AG09309 (cell line): ENCODE data around the gene TSHZ2.

Source experiments
- DNase-seq: peaks from one replicate; pipeline ENCODE4 v3.0.0-alpha.2; 2010; ENCODE audit warnings: low read depth
- H3K4me3 ChIP-seq: 2 replicates; pipeline ENCODE4 v1.5.1; 2011; ENCODE audit warnings: mild to moderate bottlenecking, low read depth, low read length, moderate library complexity; ENCODE audit not compliant: control insufficient read depth
- TF ChIP-seq, protein P1 (sequence below): IDR thresholded peaks from 2 replicates; pipeline ENCODE4 v1.5.1; 2011; ENCODE audit warnings: mild to moderate bottlenecking, low read depth, low read length, inconsistent platforms; ENCODE audit not compliant: insufficient read depth, control insufficient read depth; ENCODE audit errors: missing control alignments

Gene TSHZ2

GRCh38 chr20:53270792-53271375 lies 298.7 kb downstream of the TSHZ2 start:
- TF ChIP-seq, protein P1, sequence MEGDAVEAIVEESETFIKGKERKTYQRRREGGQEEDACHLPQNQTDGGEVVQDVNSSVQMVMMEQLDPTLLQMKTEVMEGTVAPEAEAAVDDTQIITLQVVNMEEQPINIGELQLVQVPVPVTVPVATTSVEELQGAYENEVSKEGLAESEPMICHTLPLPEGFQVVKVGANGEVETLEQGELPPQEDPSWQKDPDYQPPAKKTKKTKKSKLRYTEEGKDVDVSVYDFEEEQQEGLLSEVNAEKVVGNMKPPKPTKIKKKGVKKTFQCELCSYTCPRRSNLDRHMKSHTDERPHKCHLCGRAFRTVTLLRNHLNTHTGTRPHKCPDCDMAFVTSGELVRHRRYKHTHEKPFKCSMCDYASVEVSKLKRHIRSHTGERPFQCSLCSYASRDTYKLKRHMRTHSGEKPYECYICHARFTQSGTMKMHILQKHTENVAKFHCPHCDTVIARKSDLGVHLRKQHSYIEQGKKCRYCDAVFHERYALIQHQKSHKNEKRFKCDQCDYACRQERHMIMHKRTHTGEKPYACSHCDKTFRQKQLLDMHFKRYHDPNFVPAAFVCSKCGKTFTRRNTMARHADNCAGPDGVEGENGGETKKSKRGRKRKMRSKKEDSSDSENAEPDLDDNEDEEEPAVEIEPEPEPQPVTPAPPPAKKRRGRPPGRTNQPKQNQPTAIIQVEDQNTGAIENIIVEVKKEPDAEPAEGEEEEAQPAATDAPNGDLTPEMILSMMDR = no peak
- DNase-seq = no peak
- no peak overlapping the region for H3K4me3 ChIP-seq

- no peak for DNase-seq
These were observed 302.2 kb downstream of the TSHZ2 start for GRCh38 chr20:53274365-53274764.

DNA sequence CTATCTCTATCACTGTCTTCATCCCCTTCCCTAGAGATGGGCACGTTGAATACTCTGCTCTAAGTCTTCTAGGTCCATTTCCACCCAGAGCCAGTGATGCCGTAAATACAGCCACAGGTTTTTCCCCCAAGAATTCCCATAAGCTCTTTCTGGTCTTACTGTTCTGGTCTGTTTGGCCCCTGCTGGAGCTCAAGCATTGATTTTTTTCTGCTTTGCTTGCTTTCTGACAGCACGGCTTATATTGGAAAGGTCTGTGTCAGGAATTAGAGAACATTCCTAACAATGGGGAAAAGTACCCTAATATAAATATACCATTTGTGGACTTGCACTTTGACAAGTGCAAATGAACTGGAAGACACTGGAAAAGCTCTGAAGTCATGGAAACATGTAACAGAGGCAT lies 302.6 kb downstream of the TSHZ2 start:
- TF ChIP-seq, protein P1 = no peak
- H3K4me3 ChIP-seq = no peak overlapping the region
- no peak for DNase-seq

More at GRCh38 chr20:53274365-53274764, 302.2 kb downstream of the TSHZ2 start:
- TF ChIP-seq, protein P1 = no peak
- no peak overlapping the region for H3K4me3 ChIP-seq

DNA sequence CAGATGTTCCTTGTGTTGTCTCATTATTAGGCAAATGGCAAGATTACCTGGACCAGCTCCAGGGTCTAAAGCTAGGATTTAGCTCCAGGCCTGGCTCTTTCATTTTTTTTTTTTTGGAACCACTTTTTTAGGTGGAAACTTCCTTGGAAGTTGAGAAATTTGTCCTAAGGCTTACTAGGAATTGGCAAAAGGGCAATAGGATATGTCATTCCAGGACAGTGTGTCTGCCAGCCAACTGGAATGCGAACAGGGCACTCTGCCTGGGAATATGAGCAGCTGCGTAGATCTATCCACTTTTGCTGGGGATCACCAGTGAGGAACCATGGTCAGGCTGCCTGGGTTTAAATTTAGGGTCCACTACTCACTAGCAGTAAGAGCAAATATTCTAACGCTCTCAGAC lies 304.0 kb downstream of the TSHZ2 start:
- no peak for DNase-seq
- H3K4me3 ChIP-seq = no peak overlapping the region
- TF ChIP-seq, protein P1 = no peak

- H3K4me3 ChIP-seq = no peak overlapping the region
- no peak for DNase-seq
- TF ChIP-seq, protein P1 = no peak
These were observed 306.4 kb downstream of the TSHZ2 start for GRCh38 chr20:53278555-53278954.

DNA sequence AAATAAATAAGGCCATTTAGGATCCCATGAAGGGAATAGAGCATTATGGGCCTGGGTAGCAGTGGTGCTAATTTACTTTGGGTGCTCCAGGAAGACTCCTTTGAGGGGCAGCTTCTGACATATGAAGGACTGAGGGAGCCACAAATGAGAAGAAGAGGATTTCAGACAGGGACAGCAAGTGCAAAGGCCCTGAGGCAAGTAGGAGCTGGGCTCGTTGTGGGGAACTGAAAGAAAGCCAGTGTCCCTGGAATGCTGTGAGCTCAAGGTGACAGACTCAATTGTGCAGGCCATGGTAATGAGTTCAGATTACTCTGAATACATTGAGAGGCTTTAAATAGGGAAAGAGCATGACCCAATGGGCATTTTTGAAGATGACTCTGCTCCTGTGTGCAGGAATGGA lies 307.6 kb downstream of the TSHZ2 start:
- TF ChIP-seq, protein P1 = no peak
- no peak for DNase-seq
- H3K4me3 ChIP-seq = no peak overlapping the region
